Fibroblast of skin of right quadriceps (primary cell): ENCODE data around the gene KLRB1.
"Not testable (repeated sequence)": the region's sequence is repeated elsewhere in the genome, so short reads cannot be mapped to it uniquely, and the experiment has no call there.

Experiments
- DNase-seq: peaks from one replicate; pipeline ENCODE4 v3.0.0-alpha.2; 2013

Gene KLRB1

DNA sequence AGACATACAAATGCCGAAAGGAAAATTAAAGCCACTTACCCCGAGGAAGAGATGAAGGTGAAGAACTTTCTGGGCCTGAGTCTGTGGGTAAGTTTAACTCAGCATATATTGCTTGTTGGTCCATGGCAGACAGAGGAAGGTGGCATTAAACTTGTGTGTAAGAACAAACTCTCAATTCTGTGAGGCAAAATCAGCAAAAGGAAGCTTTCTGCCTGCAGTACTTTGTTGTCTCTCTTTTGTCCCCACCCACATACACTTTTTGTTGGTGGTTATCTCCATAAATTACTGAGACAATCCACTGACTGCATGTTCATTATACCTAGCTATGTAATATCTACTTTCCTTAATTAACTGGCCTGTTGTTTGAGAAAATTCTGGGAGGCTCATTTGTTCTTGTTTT is at the start of gene KLRB1:
KLRB1 (minus strand) TSS at position 201 of the 400 bp plus-strand sequence; CDS start at position 124, 77 bp downstream.
- no peak for DNase-seq

DNA sequence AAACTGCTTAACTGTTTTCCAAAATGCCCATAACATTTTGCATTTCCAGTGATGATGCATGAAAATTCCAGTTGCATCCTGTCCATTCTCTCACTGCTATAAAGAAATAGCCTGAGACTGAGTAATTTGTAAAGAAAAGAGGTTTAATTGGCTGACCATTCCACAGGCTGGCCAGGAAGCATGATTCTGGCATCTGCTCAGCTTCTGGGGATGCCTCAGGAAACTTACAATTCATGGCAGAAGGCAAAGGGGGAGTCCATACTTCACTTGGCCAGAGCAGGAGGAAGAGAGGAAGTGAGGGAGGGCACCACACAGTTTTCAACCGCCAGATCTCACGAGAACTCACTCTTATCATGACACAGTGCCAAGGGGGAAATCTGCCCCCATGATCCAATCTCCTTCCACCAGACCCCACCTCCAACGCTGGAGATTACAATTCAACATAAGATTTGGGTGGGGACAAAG is 43.6 kb upstream of the KLRB1 start:
- DNase-seq, result peak; percentile 72

DNA sequence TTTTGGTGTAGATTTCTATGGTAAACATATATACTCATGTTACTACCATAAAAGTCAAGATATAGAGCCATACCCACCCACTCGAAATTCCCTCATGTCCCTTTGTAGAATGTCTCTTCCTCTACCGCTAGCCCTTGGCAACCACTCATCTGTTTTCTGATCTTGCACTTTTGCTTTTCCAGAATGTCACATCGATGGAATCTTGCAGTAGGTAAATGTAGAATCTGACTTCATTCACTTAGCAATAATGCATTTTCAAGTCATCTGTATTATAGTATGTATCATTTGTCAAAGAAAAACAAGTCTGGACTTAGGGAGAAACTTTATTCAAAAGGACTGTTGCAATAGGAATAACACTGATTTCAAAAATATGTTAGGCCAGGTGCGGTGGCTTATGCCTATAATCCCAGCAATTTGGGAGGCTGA is 42.4 kb upstream of the KLRB1 start:
- no peak for DNase-seq

DNA sequence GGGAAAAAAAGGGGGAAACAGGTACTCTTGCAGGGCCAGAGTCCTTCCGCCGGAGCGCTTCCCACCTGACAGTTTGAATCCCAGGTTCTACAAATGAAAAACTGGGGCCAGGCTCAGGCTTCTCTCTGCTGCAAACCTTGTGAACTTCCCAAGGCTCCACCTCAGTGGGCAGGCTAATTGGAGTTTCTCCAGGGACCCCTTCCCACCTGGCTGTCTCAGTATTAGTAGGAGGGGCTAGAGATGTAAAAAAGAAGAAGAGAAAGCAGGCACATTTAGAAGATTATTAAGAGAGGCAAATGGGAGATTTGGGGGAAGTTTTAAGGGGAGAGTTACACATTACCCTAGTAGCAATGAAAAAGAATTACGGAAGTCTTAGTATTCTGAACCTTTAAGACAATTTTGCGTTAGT is 41.8 kb upstream of the KLRB1 start:
- no peak for DNase-seq

DNA sequence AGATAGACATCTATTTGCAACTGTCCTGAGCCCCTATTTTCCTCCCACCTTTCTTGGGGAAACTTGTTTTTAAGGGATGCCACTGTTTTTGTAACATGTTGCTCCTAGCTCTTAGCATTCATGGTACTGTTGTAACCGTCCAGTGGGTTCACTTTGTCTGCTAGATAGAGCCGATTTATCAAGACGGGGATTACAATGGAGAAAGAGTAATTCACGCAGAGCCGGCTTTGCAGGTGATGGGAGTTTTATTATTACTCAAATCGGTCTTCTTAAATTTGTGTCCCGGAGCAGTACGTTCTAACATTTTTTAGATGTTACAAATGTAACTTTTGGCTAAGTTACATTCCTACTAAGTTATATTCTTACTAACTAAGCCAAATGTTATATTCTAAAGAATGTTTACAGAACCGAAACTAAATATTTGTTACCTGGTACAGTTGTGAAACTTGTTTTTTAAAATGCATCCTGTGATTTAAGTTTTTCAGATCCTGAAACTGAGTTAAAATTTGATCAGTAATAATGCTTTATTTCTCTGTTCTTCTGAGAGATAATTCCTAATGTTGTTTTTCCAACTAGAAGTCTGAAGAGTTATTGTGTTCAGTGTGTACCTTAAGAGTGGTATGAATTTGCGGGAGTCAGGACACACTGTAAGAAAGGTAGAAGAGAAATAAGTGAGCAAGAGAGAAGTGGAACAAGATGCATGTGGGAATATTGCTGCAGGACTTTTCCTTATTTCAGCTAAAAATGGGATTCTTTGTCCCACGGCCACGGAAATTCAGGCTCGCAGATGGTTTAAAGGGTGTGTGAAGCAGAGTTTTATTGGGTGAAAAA is 41.2 kb upstream of the KLRB1 start:
- no peak for DNase-seq

DNA sequence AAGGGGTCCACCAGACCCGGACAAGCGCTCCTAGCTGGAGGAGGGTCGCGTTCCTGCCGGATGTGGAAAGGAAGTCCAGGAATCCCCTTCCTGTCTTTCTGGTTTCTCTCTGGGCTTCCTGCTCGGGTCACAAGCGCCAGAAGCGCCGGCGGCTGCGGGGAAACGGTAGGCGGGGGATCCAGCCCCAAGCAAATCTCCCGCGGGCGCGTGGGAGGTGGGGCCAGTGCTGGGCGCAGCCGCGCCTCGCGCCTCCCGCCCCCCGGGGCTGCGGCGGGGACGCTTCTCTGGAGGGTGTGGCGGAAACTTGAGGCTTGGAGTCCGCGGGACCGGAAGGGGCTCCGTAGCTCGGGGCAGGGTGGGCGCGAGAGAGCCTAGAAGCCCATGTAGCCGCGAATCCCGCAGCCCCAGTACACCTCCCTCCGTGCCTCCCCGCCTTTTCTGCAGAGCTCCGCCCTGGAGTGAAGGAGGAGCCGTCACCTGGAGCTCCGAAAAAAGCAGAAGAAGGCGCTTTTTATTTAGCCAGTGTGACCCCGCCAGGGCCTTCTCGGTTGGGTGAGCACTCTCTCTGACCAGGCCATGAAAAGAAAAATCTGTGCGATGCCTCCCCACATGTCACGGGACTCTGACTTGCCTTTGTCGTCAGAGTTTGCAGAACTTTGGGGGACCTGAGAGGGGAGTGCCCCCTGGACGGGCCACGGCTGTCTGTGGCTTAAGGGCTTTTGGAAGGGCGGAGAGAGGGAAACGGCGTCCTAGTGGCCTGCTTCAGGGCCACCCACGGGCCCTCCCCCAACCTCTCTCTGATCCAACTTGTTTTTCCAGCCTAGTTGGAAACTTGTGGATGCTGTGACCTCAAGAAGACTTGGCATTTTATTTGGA is 40.3 kb upstream of the KLRB1 start:
- peak; percentile 87 for DNase-seq

DNA sequence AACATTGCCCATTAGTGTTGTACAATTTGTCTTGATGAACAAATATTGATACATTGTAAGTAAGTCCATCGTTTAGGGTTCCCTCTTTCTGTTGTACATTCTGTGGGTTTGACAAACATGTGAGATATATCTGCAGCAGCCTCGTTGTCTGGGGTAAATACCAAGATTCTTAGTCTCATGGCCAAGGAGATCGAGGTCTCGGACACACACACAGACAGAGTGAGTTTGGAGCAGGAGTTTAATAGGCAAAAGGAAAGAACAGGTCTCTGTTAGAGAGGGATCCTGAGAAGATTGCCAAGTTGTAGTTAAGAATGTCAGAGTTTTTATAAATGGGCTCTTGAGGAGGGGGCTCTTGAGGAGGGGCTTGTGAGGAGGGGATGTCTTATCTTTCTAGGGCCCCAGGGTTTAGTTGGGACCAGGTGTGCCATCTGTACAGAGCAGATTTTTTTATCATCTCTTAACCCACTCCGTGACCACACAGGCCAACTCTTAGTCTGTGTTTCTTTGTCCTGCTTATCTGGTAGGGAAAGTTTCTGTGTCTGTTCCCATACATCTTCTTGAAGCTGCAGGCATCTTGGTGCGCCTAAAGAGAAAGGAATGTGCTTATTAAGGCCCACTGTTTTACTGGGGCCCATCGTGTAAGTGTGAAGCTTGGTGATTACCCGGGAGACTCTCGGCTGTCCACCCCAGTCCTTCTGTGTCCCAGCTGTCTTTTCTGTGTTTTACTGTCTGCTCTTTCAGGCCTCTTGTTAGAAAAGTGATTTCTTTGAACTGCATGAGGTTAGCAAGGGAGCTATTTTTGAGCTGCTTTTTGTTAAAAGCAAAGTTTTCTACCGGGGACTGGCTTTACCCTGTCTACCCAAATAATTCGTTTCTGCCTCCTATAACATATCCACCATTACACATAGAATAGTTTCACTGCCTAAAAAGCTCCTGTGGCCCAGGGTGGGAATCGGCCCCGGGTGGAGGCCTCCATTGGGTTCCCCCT is 39.4 kb upstream of the KLRB1 start:
- peak; percentile 51 for DNase-seq

DNA sequence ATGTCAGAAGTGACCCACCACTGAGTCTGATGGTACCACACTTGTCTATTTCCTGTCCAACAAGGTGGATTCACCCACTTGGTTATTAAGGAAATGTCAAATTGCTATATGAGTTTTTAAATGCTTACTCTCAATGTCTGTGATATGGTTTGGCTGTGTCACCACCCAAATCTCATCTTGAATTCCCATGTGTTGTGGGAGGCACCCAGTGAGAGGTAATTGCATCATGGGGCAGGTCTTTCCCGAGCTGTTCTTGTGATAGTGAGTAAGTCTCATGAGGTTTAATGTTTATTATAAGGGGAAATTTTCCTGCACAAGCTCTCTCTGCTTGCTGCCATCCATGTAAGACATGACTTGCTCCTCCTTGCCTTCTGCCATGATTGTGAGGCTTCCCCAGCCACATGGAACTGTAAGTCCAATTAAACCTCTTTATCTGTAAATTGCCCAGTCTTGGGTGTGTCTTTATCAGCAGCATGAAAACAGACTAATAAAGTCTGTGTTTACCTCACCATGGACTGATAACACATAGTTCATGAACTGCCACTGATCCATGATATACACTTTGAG is 37.4 kb upstream of the KLRB1 start:
- DNase-seq, result not testable (repeated sequence)

DNA sequence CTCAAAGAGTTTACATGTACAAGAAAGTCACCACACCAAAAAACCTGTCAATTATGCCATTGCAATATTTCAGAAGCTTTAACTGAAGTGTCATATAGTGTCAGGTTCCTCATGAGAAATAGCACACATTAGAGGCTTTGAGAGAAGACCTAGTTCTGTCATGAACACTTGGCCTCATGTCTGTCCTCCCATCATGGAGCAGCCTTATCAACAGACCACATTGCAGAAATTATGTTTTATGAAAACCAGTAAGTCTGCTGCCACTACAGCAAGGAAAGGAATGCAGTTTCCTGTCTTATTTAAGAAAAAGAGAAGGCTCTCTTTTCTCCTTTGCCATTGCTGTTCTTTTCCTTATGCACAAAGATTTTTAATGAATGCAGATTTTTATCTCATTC is 35.5 kb upstream of the KLRB1 start:
- DNase-seq, result no peak

DNA sequence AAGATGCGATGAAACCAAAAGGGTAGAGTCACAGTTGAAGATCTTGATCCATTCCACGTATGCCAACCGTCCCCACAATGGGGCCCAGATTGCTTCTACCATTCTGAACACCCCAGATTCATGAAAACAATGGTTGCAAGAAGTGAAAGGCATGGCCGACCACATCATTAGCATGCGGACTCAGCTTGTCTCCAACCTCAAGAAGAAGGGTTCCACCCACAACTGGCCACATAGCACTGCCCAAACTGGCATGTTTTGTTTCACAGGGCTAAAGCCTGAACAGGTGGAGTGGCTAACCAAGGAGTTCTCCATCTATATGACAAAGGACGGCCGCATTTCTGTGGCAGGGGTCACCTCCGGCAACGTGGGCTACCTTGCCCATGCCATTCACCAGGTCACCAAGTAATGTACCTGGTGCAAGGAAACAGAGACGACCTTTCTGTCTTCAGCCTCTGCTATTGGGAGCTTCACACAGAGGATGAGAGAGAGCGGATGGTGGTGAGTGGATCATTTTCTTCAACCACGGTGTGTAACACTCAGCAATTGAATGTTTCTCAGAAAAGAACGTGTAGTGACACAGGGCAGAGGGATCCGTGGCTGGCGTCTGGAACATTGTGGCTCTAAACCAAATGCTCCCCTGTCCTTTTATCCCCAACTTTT is 35.0 kb upstream of the KLRB1 start:
- DNase-seq, result no peak

DNA sequence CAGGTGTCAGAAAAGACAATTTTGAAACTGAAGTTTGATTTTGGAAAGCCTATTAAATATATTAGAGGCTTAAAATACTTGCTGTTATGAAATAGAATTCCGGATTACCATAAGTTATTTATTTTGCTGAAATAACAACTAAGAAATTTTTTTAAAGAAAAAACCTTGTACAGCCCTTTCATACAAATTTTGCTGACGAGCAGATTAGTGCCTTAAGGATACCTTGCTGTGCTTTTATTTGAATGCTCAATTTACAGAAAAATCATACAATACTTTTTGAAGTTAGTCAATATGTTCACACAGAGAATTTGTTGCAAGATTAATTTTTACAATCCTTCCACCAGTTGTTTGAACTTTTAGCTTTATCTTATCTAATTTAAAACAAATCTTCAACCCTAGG is 32.3 kb upstream of the KLRB1 start:
- no peak for DNase-seq

DNA sequence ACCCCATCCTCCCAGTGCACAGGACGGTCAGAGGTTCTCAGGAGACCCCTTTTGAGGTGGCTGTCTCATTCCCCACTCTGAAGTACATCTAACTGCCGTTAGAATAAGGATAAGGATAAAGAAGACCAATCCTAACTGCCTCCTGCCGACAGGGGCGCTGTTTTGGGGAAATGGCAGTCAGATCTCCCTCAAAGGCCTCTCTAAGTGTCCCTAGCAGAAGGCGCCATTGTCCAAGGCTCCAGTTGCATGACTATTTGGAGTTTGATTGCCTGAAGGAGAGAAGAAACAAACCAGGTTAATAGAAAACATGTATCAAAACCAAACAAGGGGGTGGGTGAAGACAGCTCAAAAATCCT is 29.1 kb upstream of the KLRB1 start:
- DNase-seq, result no peak

DNA sequence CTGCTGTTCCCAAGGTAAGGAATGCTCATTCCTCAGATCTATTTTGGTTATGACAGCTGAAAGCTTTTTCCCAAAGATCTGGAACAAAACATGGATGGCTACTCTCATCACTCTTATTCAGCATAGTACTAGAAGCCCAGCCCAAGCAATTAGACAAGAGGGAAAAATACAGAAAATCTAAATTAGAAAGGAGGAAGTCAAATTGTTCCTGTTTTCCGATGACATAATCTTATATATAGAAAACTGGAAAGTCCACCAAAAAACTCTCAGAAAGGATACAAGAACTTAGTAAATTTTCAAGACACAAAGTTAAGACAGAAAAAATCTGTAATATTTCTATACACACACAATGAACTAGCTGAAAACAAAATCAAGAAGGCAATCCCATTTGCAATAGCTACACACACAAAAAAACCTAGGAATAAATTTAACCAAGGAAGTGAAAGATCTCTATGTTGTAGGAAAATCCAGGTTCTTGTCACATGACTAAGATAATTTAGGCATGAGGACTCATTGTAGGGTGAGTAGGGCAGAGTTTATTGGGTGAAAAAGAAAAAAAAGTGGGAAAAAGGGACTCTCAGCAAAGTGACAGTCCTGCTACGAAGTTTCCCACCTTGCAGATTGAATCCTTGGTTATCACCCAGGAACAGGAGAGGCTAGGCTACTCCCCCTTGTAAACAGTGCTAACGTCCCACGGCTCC is 28.6 kb upstream of the KLRB1 start:
- no peak for DNase-seq

DNA sequence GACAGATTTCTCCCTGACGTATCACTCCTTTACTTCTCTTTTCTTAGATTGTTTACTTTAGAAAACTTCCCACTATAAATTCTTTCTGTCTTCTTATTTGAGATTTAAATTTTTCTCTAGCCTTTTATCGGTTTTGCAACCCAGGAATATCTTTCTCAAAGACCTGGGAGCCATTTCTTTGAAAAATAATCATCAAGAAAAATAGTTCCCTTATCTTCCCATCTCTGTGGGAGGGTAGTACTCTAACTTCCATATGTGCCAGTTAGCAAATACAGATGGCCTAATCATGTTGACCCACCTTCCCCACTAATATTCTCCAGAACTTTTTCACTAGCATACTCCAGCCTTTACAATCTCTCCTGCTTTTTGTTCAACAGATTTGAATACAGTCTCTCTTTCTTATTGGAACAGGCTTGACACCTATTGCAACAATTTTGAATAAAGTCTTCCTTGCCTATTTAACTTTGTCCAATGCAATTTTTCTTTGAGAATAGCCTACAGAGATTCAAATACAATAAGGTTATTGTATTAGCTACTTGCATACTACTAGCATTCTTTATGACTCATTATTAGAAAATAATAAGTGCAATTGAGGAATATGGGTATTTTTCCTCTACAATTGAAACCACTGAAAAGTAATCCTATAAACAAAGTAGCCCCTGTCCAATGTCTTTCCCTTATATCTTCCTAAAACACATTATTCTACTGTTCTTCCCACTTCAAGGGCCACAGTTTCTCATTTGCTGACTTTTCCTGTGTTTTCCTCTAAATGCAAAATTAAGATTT is 27.4 kb upstream of the KLRB1 start:
- DNase-seq, result no peak

DNA sequence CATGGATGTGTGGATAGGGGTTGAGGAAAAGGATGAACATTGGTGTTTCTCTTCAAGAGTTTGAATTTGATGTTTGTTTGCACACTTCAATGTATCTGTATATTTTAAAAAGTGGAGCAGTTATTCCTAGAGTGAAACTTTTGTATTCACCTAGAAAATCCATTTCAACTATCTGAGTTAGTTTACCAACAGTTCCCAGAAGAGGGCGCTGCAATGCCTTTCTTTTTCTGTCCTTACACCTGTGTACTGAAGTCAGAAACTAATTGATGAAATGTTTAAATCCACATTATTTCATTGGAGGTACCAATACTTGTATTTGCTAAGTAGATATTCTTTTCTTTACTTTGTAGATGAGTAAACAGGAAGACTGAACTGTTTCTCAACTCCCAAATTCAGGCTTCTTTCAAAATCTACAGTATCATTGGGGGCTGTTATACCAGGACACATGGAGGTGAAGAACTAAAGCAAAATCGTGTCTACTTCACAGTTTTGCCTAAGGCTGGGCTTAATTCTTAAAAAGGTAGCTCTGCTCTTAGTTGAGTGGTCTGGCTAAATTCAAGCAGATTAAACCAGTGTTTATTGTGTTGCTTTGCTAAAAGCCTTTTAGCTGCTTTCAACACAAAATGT is 26.6 kb upstream of the KLRB1 start:
- DNase-seq, result peak; percentile 41

DNA sequence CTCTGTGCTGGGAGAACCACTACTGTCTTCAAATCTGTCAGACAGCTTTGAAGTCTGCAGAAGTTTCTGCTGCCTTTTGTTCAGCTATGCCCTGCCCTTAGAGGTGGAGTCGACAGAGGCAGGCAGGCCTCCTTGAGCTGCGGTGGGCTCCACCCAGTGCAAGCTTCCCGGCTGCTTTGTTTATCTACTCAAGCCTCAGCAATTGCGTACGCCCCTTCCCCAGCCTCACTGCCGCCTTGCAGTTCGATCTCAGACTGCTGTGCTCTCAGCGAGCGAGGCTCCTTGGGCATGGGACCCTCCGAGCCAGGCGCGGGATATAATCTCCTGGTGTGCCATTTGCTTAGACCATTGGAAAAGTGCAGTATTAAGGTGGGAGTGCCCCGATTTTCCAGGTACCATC is 25.1 kb upstream of the KLRB1 start:
- DNase-seq, result no peak

DNA sequence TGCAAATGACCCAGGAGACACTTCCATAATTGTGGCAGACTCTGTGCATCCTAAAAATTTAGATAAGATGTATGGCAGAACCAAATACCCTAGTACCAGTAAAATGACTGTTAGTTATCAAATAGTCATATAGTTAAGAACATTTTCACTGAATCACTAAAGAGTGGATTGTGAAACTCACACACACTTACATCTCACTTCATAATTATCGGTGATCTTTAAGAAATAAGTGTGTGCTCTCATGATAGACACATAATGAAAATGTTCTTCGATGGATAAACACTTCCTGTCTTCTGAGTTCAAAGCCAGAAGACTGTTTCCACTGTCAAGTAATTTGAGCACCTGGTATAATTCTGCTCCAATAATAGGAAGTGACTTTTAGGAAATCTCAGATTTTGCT is 19.1 kb upstream of the KLRB1 start:
- DNase-seq, result no peak

DNA sequence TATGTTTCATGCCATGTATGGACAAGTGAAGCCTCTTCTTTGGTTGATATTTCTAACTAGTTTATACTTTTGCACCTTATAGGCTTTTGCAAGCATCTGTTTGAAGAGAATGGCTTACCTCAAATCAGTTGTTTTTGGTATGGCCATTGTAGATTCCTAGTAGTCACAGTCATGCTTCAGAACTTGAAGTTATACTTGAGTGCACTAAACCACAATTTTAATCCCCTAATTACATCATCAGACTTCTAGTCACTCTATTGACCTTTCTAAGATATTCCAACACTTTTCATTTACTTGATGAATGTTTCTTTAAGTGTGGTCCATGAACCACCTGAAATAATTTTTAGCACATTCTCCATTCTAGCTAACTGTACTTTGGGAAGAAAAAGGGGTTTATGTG is 18.6 kb upstream of the KLRB1 start:
- no peak for DNase-seq

DNA sequence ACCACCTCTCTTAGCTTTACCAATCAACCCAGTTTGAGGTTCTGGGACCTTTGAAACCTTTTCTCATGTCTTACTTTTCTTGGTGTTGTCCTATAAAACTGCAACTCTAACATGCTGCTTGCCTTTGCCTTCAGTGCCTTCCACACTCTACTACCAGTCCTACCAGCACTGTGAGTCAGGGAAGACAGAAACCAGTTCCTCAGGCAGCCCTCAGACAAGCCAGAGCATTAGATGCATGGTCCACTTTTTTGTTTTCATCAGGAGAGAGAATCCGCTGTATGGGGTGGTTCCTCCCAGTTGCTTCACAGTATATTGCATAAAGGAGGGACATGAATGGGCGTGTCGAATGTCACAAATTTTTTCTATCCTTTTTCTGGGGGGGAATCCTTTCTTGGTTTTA is 17.3 kb upstream of the KLRB1 start:
- no peak for DNase-seq
